GM18526 (cell line): ENCODE results near the gene SGSH.

Source experiments
- POLR2A ChIP-seq: IDR thresholded peaks from 3 replicates; pipeline ENCODE4 v1.6.1; 2011; ENCODE audit not compliant: insufficient read length; ENCODE audit errors: extremely low read depth

Gene SGSH

DNA sequence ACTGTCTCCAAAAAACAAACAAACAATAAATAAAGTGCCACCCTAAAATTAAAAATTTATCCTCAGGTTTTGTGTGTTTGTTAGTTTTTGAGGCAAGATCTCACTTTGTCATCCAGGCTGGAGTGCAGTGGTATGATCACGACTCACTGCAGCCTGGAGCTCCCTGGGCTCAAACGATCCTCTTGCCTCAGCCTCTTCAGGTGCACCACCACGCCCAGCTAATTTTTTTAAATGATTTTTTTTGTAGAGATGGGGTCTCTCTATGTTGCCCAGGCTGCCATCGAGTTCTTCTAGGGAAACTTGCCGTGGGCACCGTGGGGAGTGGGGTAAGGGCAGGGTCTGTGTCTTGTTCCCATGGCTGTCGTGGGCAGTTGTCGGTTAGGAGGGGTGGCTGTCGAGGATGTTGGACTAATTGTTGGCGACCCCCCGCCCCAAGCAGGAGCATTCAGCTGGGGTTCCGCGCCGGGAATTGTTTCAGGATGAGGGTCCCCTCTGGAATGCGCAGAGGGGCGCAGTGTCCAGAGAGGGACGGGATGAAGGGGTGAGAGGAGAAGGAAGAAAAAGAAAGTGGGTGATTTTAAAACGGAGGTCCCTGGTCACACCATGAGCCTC is 39.4 kb upstream of the SGSH start:
- TF ChIP-seq POLR2A = no peak

DNA sequence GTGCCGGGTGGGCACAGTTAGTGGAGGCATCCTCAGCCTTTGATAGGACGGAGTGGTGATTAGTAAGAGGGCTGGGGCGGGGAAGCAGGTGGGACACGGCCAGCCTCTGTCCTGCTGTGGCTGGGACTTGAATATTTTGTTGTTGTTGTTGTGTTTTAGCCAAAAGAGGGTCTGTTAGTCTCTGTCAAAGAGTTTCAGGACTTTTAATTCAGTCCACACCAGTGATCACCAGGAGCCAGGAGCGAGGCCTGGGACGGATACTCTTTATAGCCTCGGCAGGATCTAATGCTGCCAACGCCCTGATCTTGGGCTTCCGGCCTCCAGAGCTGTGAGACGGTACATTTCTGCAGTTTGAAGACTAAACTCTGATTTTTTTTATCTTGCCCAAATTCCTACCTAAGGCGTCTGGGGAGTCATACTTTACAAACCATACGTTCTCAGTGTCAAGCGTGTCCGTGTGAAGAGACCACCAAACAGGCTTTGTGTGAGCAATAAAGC is 37.6 kb upstream of the SGSH start:
- no peak for TF ChIP-seq POLR2A

DNA sequence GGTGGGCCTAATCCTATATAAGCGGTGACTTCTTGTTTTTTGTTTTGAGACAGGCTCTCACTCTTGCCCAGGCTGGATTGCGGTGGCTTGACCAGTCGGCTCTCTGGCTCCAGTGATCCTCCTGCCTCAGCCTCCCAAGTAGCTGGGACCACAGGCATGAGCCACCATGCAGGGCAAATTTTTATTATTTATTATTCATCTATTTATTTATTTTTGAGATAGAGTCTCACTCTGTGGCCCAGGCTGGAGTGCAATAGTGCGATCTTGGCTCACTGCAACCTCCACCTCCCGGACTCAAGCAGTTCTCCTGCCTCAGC is 35.9 kb upstream of the SGSH start:
- TF ChIP-seq POLR2A = no peak

DNA sequence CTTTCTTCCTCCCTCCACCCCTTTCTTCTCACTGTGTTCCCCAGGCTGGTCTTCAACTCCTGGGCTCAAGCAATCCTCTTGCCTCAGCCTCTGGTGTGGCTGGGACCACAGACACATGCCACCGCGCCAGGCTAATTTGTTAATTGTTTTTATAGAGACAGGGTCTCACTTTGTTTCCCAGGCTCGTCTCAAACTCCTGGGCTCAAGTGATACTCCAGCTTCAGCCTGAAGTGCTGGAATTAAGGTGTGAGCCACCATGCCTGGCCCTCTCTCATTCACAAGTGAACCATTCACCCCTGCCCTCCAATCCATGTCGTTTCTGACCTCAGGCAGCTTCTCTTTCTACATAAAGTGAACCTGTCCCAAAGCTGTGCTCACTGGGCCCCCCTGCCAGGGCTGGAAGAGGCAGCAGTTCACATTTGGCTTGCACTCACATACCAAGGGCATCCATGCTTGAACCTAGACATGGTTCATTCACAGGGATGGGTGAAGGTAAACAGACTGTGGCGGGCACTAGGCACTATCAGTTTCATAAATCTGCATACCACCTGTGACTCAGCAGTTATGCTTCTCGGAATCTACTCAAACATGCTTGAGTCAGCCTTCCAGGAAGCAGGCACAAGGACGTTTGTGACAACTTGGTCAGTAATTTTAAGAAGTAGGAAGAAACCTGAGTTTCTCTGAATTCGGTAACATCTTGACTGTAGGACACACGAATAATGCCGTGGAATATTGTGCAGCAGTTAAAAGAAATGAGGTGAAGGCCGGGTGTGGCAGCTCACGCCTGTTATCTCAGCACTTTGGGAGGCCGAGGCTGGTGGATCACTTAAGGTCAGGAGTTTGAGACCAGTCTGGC is 34.5 kb upstream of the SGSH start:
- no peak for TF ChIP-seq POLR2A

DNA sequence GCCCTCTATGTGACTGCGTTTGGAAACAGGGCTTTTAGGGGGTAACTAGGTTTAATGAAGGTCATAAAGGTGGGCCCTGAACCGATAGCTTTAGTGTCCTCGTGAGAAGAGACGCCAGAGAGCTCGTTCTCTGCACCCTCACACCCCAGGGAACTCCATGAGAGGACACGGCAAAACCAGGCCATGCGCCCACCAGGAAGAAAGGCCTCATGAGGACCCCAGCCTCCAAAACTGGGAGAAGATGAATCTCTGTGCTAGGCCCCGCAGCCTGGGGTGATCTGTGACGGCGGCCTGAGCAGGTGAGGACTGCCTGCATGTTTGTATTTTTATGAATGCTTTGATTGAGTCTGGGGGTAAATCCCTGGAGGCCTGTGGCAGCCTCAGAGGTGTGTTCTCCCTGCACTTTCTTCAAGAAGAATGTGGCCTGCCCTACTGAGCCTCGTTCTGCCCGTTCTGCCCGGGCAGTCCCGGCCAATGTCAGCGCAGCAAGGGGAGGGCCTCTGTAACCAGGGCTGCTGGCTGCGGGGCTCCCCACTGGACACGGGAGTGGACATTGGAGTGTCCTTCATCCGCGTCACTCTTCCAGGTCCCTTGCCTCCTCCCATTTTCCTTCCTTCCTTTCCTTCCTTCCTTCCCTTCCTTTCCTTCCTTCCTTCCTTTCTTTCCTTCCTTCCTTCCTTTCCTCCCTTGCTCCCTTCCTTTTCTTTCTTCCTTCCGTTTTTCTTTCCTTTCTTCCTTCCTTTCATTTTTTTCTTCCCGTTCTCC is 33.7 kb upstream of the SGSH start:
- TF ChIP-seq POLR2A = no peak

DNA sequence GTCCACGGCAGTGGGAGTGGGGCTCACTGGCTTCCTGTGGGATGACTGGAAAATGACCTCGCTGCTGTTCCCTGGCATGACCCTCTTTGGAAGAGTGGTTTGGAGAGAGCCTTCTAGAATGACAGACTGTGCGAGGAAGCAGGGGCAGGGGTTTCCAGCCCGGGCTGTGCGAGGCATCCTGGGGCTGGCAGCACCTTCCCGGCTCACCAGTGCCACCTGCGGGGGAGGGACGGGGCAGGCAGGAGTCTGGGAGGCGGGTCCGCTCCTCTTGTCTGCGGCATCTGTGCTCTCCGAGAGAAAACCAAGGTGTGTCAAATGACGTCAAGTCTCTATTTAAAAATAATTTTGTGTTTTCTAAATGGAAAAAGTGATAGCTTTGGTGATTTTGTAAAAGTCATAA is 32.7 kb upstream of the SGSH start:
- TF ChIP-seq POLR2A = no peak

DNA sequence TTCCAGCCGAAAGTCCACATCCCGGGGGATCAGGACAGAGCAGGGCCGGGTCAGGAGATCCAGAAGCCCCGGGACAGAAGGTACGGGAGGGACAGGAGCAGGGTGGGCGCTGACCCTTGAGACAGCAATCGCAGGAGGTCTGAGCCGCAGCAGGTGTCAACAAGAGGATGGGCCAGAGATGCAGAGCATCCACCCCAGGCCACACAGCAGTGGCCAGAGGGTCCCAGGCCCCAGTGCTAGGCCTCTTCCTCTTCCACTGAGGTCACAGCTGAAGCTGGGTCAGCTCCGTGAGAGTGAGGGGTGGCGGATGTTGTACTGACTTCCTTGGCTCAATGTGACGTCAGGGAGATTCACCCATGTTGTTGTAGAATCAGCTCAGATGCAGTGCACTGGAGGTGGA is 31.8 kb upstream of the SGSH start:
- TF ChIP-seq POLR2A = no peak

DNA sequence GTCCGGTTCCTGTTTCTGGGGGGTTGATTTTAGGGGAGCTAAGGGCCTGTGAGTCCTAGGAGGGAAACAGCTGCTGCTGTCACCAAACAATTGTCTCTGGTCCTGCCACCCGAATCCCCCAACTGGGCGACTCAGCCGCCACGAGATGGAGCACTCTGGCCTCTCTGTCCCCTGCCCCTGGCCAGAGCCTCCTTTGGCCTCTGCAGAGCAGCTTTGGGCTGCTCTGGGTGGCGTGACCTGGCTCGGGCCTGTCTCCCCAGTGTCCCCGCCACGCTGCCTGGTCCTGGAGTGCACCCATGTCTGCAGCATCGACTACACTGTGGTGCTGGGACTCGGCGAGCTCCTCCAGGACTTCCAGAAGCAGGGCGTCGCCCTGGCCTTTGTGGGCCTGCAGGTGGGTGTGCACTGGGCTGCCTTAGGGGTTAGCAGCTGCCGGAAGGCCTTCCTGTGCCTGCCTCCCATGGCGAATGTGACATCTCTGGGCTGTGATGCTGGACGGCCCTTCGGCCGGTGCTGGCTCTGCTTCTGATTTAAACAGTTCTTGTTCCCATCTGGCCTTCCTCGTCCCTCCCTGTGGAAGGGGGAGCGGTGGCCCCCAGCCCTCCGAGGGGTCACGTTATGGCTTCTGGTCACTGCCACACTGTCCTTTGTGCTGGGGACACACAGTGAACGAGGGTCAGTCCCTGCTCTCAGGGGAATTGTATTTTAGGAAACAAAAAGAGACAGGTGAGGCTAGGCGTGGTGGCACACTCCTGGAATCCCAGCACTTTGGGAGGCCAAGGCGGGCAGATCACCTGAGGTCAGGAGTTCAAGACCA is 29.0 kb upstream of the SGSH start:
- TF ChIP-seq POLR2A = no peak

DNA sequence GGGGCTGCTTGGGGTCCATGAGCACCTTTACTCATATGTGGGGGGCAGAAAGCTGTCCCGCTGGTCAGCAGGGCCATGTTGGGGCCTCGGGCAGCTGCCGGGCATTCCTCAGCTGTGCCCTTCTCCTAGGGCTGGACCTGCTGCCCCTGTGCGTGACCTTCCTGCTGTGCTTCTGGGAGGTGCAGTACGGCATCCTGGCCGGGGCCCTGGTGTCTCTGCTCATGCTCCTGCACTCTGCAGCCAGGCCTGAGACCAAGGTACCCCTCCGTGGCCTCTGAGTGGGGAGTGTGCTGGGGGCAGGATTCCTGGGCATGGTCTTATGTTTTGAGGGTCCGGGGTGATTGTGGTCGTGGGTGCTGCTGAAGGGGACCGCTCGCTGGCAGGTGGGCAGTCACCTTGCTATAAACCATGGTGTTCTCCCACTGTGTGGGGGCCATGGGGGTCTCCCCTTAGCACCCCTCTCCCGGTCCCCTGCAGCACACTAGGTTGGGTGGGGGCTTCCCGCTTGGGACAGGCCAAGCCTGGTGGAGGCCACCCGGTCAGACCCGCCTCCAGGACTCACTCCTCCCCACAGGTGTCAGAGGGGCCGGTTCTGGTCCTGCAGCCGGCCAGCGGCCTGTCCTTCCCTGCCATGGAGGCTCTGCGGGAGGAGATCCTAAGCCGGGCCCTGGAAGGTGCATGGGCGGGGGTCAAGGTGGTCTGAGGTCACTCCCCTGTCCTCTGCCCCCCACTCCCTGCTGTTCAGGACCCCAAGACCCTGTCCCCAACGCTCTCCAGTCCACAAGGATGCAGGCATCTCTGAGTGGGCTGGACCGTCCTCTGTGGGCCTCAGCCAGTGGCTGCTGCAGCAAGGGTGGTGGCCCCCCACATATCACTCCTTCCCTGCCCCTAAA is 28.1 kb upstream of the SGSH start:
- TF ChIP-seq POLR2A = no peak

DNA sequence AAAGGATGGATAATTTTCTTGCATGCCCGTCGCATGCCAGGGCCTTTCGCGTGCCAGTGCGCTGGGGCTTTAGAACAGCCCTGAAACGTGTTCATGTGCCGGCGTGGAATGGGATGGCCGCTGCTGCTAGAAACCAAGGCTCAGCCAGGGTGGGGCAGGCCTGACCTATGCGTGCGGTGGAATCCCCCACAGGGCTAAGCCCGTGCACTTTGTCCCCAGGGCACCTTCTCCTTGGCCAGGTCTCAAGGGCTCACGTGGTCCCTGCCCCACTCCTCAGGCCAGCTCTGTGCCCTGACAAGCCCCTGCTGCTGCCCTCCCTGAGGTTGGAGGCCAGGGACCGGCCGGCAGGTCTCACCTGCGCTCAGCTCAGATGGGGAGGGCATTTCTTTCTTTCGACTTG is 27.4 kb upstream of the SGSH start:
- no peak for TF ChIP-seq POLR2A

DNA sequence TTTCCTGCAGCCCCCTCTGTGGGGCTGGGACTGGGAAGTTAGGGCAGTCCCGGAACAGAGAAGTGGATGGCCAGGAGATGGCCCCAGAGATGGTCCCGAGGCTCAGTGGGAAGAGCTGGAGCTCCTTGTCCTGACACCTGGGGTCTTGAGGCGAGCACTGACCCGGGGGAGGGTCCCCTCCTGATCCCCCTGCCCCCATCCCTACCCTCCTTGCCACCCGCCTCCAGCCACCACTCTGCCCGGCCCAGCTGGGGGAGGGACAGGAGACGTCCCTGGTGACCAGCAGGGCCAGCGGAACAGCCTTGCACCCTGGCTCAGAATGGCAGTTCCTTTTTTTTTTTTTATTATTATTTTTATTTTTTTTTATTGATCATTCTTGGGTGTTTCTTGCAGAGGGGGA is 26.6 kb upstream of the SGSH start:
- TF ChIP-seq POLR2A = no peak

DNA sequence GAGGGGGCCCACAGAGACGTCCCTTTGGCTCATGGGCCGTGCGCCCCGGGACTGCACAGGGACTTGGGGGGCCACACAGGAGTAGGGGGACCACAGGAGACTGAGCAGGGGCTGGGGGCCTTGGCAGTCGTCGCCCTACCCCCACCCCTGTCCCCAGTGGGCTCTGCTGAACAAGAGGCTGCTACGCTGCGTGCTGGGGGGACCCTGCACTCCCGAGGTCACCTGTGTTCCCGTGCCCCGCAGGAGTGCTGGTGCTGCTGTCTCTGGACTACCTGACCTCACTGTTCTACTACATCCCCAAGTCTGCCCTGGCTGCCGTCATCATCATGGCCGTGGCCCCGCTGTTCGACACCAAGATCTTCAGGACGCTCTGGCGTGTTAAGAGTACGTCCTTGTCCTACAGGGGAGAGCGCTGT is 26.1 kb upstream of the SGSH start:
- TF ChIP-seq POLR2A = no peak

DNA sequence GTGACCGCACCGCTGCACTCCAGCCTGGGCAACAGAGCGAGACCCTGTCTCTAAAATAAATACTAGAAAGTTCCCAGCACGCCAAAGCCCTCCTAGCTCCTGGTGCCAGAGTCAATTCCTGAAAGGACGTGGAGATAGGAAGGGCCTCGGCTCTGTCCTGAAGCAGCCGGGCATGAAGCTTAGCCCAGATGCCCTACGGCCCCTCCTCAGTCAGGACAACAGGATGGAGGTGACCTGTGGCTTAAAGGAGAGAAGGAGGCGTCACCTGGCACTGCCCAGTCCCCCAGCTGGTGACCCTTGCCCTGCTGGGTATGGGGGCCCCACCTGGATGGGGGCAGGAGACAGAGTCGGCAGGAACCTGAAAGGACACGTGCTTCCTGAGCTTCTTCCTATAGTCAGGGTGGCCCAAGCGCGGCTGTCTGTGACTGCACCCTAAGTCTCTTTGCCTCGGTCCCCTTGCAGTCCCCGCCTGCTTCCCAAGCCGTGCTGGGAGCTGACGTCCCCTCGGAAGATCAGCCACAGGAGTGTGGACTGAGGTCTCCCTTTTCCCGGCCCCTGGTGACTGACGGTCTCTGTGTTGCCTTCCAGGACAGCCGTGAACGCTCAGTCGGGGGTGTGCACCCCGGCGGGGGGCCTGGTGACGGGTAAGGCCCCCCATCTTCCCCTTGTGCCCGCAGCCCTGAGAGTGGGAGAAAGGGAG is 25.6 kb upstream of the SGSH start:
- no peak for TF ChIP-seq POLR2A
